Limb (tissue), 2 donors: ENCODE measurements around the gene CTTNBP2NL.
"Not testable (repeated sequence)": the region's sequence is repeated elsewhere in the genome, so short reads cannot be mapped to it uniquely, and the experiment has no call there.

Experiments
- DNase-seq, 2 donors: peaks; one replicate each; pipeline ENCODE4 v3.0.0-alpha.2; 2016; ENCODE audit errors: extremely low spot score in 2 of 2

CTTNBP2NL gene

DNA sequence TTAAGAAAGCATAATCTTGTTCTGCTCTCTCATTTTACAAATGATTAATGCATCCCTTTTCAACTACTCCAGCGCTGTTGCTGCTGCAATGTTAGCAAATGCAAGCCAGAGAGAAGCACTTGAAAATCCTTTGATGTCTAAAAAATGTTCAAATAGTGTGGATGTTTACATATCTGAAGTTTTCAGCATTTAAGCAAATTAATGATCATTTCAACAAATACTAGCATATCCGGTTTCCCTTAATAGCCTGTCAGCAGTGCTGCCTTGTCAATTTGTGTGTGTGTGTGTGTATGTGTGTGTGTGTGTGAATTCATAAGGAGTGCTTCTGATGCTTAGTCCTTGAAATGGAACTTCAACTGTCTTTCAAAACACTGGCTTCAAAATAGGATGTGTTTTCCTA, 64.6 kb downstream of the CTTNBP2NL start:
- no peak for DNase-seq

DNA sequence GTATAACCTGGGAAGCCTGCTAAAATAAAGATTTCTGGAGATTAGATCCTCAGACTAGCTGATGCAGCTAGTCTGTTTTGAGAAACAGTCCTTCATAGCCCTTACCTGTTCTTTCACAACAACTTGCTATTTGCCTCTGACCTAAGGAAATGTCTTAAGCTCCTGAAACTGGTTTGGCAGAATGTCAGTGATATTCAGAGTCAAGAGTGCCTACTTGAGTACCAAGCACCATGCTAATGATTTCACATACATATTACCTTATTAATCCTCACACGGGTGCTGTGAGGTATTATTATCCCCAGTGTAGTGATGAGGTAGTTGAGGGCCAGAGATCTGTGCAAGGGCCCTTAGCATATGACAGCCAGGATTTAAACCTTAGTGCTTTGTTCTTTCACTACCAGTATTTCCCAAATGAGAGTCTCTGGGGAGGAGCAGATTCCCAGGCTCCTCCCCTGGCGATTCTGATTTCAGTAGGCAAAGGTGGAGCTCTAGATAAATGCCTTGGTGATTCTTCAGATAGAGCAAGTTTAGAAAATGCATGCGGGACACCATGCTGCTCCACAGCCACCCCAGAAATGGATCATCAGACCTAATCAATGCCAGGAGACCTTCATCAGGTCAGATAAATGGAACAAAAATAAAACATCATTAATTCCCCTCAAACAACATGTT, 65.3 kb downstream of the CTTNBP2NL start:
- DNase-seq, result no peak

- DNase-seq, result no peak
These were observed 66.9 kb downstream of the CTTNBP2NL start for GRCh38 chr1:112462953-112463279.

DNA sequence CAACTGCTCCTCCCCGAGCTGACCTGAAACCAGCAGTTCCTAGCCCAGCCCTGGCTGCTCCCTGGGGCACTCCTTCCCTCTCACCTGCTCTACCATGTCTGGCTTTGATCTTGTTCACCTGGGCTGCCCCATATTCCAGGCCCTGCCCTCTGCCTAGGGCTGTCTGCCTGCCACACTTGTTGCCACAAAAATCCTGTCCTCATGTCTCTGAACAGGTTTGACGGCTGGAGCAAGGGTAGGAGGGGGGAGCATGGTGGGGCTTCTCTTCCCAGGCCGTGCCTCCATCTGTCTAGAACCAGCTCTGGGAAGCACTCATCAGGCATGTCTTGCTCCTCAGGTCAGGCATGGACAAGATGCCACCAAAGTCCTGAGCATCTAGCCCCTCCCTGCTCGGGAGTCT, 68.5 kb downstream of the CTTNBP2NL start:
- peak in 1 of 2 donors; percentile 45 for DNase-seq

DNA sequence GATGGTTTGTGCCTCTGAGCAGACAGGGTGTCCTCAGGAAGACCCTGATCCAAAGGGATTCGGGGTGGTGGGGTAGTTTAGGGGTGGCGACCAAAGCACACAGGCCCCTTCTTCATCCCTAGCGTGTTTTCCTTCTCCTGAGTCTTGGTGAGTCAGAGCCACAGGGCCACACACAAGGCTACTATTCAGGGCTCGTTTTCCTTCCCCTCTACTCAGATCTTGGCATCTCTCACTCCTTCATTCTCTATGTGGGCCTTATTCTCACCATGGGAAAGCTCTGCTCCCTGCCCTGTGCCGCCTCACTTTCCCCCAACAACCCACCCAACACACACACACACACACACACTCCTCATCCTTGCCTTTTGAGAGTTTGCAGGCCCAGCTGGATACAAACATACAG, 69.1 kb downstream of the CTTNBP2NL start:
- DNase-seq, result peak in 1 of 2 donors; percentile 48

GRCh38 chr1:112466078-112466660, 70.2 kb downstream of the CTTNBP2NL start:
- DNase-seq, result peak; percentile 94

DNA sequence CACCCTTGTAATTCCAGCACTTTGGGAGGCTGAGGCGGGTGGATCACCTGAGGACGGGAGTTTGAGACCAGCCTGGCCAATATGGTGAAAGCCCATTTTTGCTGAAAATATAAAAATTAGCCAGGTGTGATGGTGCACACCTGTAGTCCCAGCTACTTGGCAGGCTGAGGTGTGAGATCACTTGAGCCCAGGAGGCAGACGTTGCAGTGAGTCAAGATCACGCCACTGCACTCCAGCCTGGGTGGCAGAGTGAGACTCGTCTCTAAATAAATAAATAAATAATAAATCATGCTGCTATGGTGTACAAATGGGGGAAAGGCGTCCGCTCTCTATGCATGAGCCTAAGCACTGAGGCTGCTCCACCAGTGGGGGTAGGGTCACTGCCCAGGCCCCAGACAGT, 74.3 kb downstream of the CTTNBP2NL start:
- DNase-seq, result not testable (repeated sequence)

GRCh38 chr1:112470966-112471365, 75.0 kb downstream of the CTTNBP2NL start:
- DNase-seq, result no peak

- no peak for DNase-seq
These were observed 76.1 kb downstream of the CTTNBP2NL start for GRCh38 chr1:112472142-112472541.

GRCh38 chr1:112477550-112477949, 81.5 kb downstream of the CTTNBP2NL start:
- DNase-seq, result no peak

- no peak for DNase-seq
These were observed 82.3 kb downstream of the CTTNBP2NL start for GRCh38 chr1:112478314-112478713.

GRCh38 chr1:112486063-112486462, 90.0 kb downstream of the CTTNBP2NL start:
- DNase-seq, result not testable (repeated sequence)

DNA sequence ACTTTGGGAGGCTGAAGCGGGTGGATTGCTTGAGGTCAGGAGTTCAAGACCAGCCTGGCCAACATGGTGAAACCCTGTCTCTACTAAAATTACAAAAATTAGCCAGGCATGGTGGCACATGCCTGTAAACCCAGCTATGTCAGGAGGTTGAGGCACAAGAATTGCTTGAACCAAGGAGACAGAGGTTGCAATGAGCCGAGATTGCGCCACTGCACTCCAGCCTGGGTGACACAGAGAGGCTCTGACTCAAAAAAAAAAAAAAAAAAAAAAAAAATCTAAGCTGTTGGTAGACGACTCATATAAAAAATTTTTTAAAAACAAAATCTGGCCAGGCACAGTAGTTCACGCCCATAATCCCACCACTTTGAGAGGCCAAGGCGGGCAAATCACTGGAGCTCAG, 91.7 kb downstream of the CTTNBP2NL start:
- not testable (repeated sequence) for DNase-seq

- DNase-seq, result no peak
These were observed 92.1 kb downstream of the CTTNBP2NL start for GRCh38 chr1:112488141-112488540.

- DNase-seq, result no peak
These were observed 96.1 kb downstream of the CTTNBP2NL start for GRCh38 chr1:112492076-112492475.

DNA sequence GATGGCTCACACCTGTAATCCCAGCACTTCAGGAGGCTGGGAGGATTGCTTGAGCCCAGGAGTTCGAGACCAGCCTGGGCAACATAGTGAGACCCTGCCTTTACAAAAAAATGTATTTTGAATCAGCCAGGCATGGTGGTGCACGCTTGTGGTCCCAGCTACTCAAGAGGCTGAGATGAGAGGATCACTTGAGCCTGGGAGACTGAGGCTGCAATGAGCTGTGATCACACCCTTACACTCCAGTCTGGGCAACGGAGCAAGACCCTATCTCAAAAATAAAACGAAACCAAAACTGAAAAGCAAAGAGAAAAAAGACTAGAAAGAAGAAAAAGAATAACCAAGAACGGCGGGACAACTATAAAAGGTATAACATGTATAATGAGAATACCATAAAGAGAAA, 97.3 kb downstream of the CTTNBP2NL start:
- no peak for DNase-seq

DNA sequence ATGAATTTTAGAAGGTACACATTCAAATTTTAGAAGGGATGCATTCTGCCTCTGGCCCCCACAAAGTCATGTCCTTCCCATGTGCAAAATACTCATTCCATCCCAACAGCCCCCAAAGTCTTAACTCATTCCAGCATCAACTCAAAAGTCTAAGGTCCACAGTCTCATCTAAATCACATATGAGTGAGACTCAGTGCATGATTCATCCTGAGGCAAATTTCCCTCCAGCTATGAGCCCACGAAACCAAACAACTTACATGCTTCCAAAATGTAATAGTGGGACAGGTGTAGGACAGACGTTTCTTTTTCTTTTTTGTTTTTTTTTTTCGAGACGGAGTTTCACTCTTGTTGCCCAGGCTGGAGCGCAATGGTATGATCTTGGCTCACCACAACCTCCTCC, 100.3 kb downstream of the CTTNBP2NL start:
- no peak for DNase-seq

DNA sequence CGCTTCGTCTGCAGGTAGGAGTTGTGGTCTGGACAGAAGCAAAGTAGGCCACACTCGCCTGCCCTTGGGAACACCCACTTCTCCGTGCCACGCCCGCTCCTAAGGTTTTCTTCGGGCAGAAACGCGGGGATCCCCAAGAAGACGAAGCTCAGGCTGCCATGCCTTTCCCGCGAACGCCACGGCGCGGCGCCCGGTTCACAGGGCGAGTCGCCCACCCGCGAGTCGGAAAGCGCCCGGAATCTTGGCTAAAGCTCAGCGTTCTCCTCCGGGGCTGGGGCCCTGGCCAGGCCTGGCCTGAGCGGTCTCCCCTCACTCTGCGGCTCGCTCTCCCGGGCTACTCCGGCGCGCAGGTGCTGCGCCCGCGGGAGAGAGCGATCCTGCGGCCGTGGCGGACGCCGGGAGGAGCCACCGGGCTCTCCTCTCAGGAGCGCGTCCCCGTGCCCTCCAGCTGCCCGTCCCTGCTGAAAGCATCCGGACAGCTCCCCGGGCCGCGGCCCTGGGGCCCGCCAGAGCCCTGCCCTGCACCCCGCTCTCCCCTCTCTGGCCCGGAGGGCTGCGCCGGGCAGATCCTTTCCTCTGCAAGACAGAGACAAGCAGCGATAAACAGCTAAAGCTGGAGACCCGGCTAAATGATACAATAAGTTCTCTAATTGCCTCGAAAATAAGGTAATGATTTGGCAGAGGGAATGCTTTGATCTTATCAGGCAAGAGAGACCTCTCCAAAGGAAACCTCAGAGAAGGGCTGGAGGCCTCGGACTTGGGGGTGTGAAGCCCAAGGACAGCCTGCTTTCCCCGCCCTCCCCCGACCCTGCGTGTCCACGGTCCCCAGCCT, 106.0 kb downstream of the CTTNBP2NL start:
- DNase-seq, result peak; percentile 57 to 84

DNA sequence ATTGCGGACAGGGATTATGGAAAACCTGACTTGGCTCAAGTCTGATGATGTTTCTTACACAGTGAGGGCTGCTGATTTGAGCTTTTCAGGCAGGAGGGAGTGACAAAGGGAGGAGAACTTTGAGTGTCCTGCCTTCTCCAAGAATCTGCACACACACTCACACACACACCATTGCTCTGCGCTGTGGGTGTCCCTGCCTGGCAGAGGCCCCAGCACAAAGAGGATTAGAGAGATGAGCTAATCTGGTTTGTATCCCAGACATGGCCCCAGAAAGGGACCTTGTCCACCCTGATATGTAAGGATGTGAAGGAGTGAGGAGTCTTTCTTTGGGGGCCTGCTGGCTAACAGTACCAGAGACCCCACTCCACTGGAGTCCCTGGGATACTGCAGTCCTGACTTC, 106.8 kb downstream of the CTTNBP2NL start:
- no peak for DNase-seq

GRCh38 chr1:112504001-112504660, 108.1 kb downstream of the CTTNBP2NL start:
- DNase-seq, result no peak

GRCh38 chr1:112504661-112505399, 108.8 kb downstream of the CTTNBP2NL start:
- DNase-seq, result peak in 1 of 2 donors; percentile 68
